ENCODE data around the gene PNLIP. TPM values are rescaled to one million over a fixed set of nuclear protein-coding genes. Genes with fewer than 3 reads are reported as not detected.

The PNLIP gene
- total RNA-seq, 5 donors from 2014 or later (not counting 1 experiment from before 2014, with no cell fraction given) = 2.3 to 3.1 (median 2.6) TPM; not detected in 2

GRCh38 chr10:116524736-116525135 lies 21.0 kb upstream of the PNLIP start:
- H3K9me3 Mint-ChIP-seq = no peaks in the 10 kb centered on the region
- H3K4me3 ChIP-seq (ENCODE audit: control insufficient read depth in 1 of 2, extremely low read depth in 1 of 2, low read length in 1 of 2) = no peak overlapping the region
- peaks cover 0 to 2% of the 10 kb centered on the region in 2 experiments for H3K27me3 ChIP-seq (replicated peaks in 1 of 2; ENCODE audit: control insufficient read depth in 2 of 2, extremely low read depth in 1 of 2, insufficient read depth in 2 of 2, low read length in 1 of 2)
- no peak overlapping the region for H3K4me3 Mint-ChIP-seq
- no peak overlapping the region for H3K27ac ChIP-seq (ENCODE audit: low read length)
- ATAC-seq (replicated peaks in 1 of 4) (no peak), DNase-seq (no peak)
- CTCF ChIA-PET = interaction anchor here in 1 of 2 donors (1.6 kb wide), 1 partner anchor 15 kb away, joined by 6 read pairs; no protein-coding TSS in a partner anchor
- no peaks in the 10 kb centered on the region for H3K4me1 ChIP-seq (ENCODE audit: control insufficient read depth in 1 of 2, extremely low read depth in 1 of 2, insufficient read depth in 2 of 2, low read length in 2 of 2)
- WGBS (ENCODE audit: insufficient coverage) = 50% methylated on average over 1 of the region's 3 CpGs
- H3K27me3 Mint-ChIP-seq = peaks cover 6 to 12% of the 10 kb centered on the region in 2 donors
- no peaks in the 10 kb centered on the region for H3K36me3 ChIP-seq (ENCODE audit: control insufficient read depth in 2 of 2, extremely low read depth in 1 of 2, insufficient read depth in 1 of 2, low read length in 1 of 2)
- H3K4me1 Mint-ChIP-seq = no peaks in the 10 kb centered on the region
- no peaks in the 10 kb centered on the region for H3K36me3 Mint-ChIP-seq
- H3K9me3 ChIP-seq = no peaks in the 10 kb centered on the region
- POLR2A ChIA-PET = interaction anchor here in 1 of 2 donors (0.6 kb wide), 1 partner anchor 13 kb away, joined by 3 read pairs; no protein-coding TSS in a partner anchor
- H3K27ac Mint-ChIP-seq = no peak overlapping the region

- no CpG with 5 or more reads among the region's 3 CpGs for WGBS (ENCODE audit: insufficient coverage)
- H3K4me1 ChIP-seq (ENCODE audit: control insufficient read depth in 1 of 2, extremely low read depth in 1 of 2, insufficient read depth in 2 of 2, low read length in 2 of 2) = no peaks in the 10 kb centered on the region
- H3K27ac ChIP-seq (ENCODE audit: low read length) = no peak overlapping the region
- ChIA-PET POLR2A (interaction anchor here in 1 of 2 donors (0.5 kb wide), 1 partner anchor 14 kb away, joined by 3 read pairs; no protein-coding TSS in a partner anchor), CTCF (interaction anchor here (0.6 to 1.6 kb wide), 3 partner anchors 17 to 364 kb away, joined by 3 to 6 read pairs (median 3); no protein-coding TSS in a partner anchor)
- H3K4me3 ChIP-seq (ENCODE audit: control insufficient read depth in 1 of 2, extremely low read depth in 1 of 2, low read length in 1 of 2) = no peak overlapping the region
- ATAC-seq (replicated peaks in 1 of 4) = no peak
- no peak for DNase-seq
- no peaks in the 10 kb centered on the region for H3K4me1 Mint-ChIP-seq
- peaks cover 0 to 2% of the 10 kb centered on the region in 2 experiments for H3K27me3 ChIP-seq (replicated peaks in 1 of 2; ENCODE audit: control insufficient read depth in 2 of 2, extremely low read depth in 1 of 2, insufficient read depth in 2 of 2, low read length in 1 of 2)
- no peaks in the 10 kb centered on the region for H3K9me3 ChIP-seq
- no peaks in the 10 kb centered on the region for H3K9me3 Mint-ChIP-seq
- H3K36me3 Mint-ChIP-seq = no peaks in the 10 kb centered on the region
- no peak overlapping the region for H3K4me3 Mint-ChIP-seq
- peaks cover 6 to 15% of the 10 kb centered on the region in 2 donors for H3K27me3 Mint-ChIP-seq
- no peak overlapping the region for H3K27ac Mint-ChIP-seq
- H3K36me3 ChIP-seq (ENCODE audit: control insufficient read depth in 2 of 2, extremely low read depth in 1 of 2, insufficient read depth in 1 of 2, low read length in 1 of 2) = no peaks in the 10 kb centered on the region
Measured at GRCh38 chr10:116526219-116526618, 19.5 kb upstream of the PNLIP start.

GRCh38 chr10:116536810-116537209 lies 8.9 kb upstream of the PNLIP start:
- Histone ChIP-seq H3K36me3 (ENCODE audit: control insufficient read depth in 2 of 2, extremely low read depth in 1 of 2, insufficient read depth in 1 of 2, low read length in 1 of 2) (no peaks in the 10 kb centered on the region), H3K4me1 (ENCODE audit: control insufficient read depth in 1 of 2, extremely low read depth in 1 of 2, insufficient read depth in 2 of 2, low read length in 2 of 2) (no peaks in the 10 kb centered on the region), H3K9me3 (no peaks in the 10 kb centered on the region), H3K4me3 (ENCODE audit: control insufficient read depth in 1 of 2, extremely low read depth in 1 of 2, low read length in 1 of 2) (no peak overlapping the region), H3K27me3 (replicated peaks in 1 of 2; ENCODE audit: control insufficient read depth in 2 of 2, extremely low read depth in 1 of 2, insufficient read depth in 2 of 2, low read length in 1 of 2) (no peaks in the 10 kb centered on the region), H3K27ac (ENCODE audit: low read length) (no peak overlapping the region)
- H3K27me3 Mint-ChIP-seq = peaks cover 2 to 3% of the 10 kb centered on the region in 2 donors
- no peaks in the 10 kb centered on the region for H3K36me3 Mint-ChIP-seq
- peaks cover 0 to 9% (median 3%) of the 10 kb centered on the region in 3 donors for H3K9me3 Mint-ChIP-seq
- ATAC-seq (replicated peaks in 1 of 4) = no peak
- no peaks in the 10 kb centered on the region for H3K4me1 Mint-ChIP-seq
- ChIA-PET POLR2A (no interaction called here), CTCF (no interaction called here)
- H3K4me3 Mint-ChIP-seq = no peak overlapping the region
- no peak for DNase-seq
- no peak overlapping the region for H3K27ac Mint-ChIP-seq
- no CpG with 5 or more reads among the region's 2 CpGs for WGBS (ENCODE audit: insufficient coverage)

DNA sequence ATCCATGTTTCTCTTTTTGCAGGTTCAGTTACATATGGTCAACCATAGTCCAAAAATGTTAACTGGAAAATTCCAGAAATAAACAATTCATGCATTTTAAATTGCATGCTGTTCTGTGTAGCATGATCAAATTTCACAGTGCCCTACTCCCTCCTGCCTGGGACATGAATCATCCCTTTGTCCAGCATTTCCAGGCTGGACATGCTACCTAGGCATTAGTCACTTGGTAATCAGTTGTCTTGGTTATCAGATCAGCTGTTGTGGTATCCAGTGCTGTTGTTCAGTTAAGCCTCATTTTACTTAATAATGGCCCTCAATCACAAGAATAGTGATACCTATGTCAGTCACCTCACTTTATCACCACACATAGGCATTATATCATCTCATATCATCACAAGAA lies 7.3 kb upstream of the PNLIP start:
- ChIA-PET POLR2A (no interaction called here), CTCF (no interaction called here)
- Histone ChIP-seq H3K36me3 (ENCODE audit: control insufficient read depth in 2 of 2, extremely low read depth in 1 of 2, insufficient read depth in 1 of 2, low read length in 1 of 2) (no peaks in the 10 kb centered on the region), H3K9me3 (no peaks in the 10 kb centered on the region), H3K4me1 (ENCODE audit: control insufficient read depth in 1 of 2, extremely low read depth in 1 of 2, insufficient read depth in 2 of 2, low read length in 2 of 2) (no peaks in the 10 kb centered on the region), H3K27me3 (replicated peaks in 1 of 2; ENCODE audit: control insufficient read depth in 2 of 2, extremely low read depth in 1 of 2, insufficient read depth in 2 of 2, low read length in 1 of 2) (no peaks in the 10 kb centered on the region), H3K27ac (ENCODE audit: low read length) (no peak overlapping the region), H3K4me3 (ENCODE audit: control insufficient read depth in 1 of 2, extremely low read depth in 1 of 2, low read length in 1 of 2) (no peak overlapping the region)
- Mint-ChIP-seq H3K9me3 (peaks cover 0 to 9% (median 3%) of the 10 kb centered on the region in 3 donors), H3K36me3 (no peaks in the 10 kb centered on the region), H3K27me3 (peaks cover 2 to 3% of the 10 kb centered on the region in 2 donors), H3K27ac (no peak overlapping the region), H3K4me1 (no peaks in the 10 kb centered on the region), H3K4me3 (no peak overlapping the region)
- DNase-seq (no peak), ATAC-seq (replicated peaks in 1 of 4) (no peak)

DNA sequence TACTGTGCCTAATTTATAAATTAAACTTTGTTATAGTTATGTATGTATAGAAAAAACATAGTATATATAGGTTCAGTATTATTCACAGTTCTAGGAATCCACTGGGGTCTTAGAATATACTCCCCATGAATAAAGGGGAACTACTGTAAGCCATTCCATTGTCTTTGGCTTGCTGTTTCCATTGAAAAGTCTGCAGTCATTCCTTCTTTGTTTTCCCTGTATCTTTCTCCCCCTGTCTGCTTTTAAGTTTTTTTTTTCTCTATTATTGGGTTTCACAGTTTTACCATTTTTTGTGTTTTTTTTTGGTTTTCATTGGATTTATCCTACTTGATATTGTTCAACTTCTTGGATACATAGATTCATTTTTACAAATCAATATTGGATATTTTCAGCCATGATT lies 6.7 kb upstream of the PNLIP start:
- no peaks in the 10 kb centered on the region for H3K9me3 ChIP-seq
- no peak overlapping the region for H3K27ac Mint-ChIP-seq
- no peaks in the 10 kb centered on the region for H3K27me3 ChIP-seq (replicated peaks in 1 of 2; ENCODE audit: control insufficient read depth in 2 of 2, extremely low read depth in 1 of 2, insufficient read depth in 2 of 2, low read length in 1 of 2)
- POLR2A ChIA-PET = no interaction called here
- CTCF ChIA-PET = interaction anchor here in 1 of 2 donors (0.6 kb wide), 1 partner anchor 20 kb away, joined by 3 read pairs; no protein-coding TSS in a partner anchor
- DNase-seq = no peak
- no peak for ATAC-seq (replicated peaks in 1 of 4)
- H3K9me3 Mint-ChIP-seq = peaks cover 0 to 9% (median 3%) of the 10 kb centered on the region in 3 donors
- H3K27me3 Mint-ChIP-seq = peaks cover 2 to 3% of the 10 kb centered on the region in 2 donors
- no peaks in the 10 kb centered on the region for H3K4me1 Mint-ChIP-seq
- no peaks in the 10 kb centered on the region for H3K36me3 Mint-ChIP-seq
- H3K27ac ChIP-seq (ENCODE audit: low read length) = no peak overlapping the region
- H3K4me3 ChIP-seq (ENCODE audit: control insufficient read depth in 1 of 2, extremely low read depth in 1 of 2, low read length in 1 of 2) = no peak overlapping the region
- H3K4me3 Mint-ChIP-seq = no peak overlapping the region
- H3K4me1 ChIP-seq (ENCODE audit: control insufficient read depth in 1 of 2, extremely low read depth in 1 of 2, insufficient read depth in 2 of 2, low read length in 2 of 2) = no peaks in the 10 kb centered on the region
- H3K36me3 ChIP-seq (ENCODE audit: control insufficient read depth in 2 of 2, extremely low read depth in 1 of 2, insufficient read depth in 1 of 2, low read length in 1 of 2) = no peaks in the 10 kb centered on the region

- POLR2A ChIA-PET = no interaction called here
- Mint-ChIP-seq H3K4me1 (no peaks in the 10 kb centered on the region), H3K27me3 (peaks cover 2 to 4% of the 10 kb centered on the region in 2 donors)
Measured at GRCh38 chr10:116540814-116541213, 4.9 kb upstream of the PNLIP start.

More at GRCh38 chr10:116540814-116541213, 4.9 kb upstream of the PNLIP start:
- no CpG with 5 or more reads among the region's 2 CpGs for WGBS (ENCODE audit: insufficient coverage)
- no peaks in the 10 kb centered on the region for H3K36me3 Mint-ChIP-seq
- no peak overlapping the region for H3K27ac Mint-ChIP-seq
- CTCF ChIA-PET = interaction anchor here in 1 of 2 donors (0.5 kb wide), 1 partner anchor 9 kb away, joined by 4 read pairs; no protein-coding TSS in a partner anchor
- H3K4me3 ChIP-seq (ENCODE audit: control insufficient read depth in 1 of 2, extremely low read depth in 1 of 2, low read length in 1 of 2) = no peak overlapping the region
- no peak overlapping the region for H3K4me3 Mint-ChIP-seq
- no peak overlapping the region for H3K27ac ChIP-seq (ENCODE audit: low read length)
- H3K9me3 Mint-ChIP-seq = peaks cover 0 to 9% (median 3%) of the 10 kb centered on the region in 3 donors
- H3K9me3 ChIP-seq = no peaks in the 10 kb centered on the region
- H3K4me1 ChIP-seq (ENCODE audit: control insufficient read depth in 1 of 2, extremely low read depth in 1 of 2, insufficient read depth in 2 of 2, low read length in 2 of 2) = no peaks in the 10 kb centered on the region
- no peak for DNase-seq
- no peaks in the 10 kb centered on the region for H3K27me3 ChIP-seq (replicated peaks in 1 of 2; ENCODE audit: control insufficient read depth in 2 of 2, extremely low read depth in 1 of 2, insufficient read depth in 2 of 2, low read length in 1 of 2)
- no peaks in the 10 kb centered on the region for H3K36me3 ChIP-seq (ENCODE audit: control insufficient read depth in 2 of 2, extremely low read depth in 1 of 2, insufficient read depth in 1 of 2, low read length in 1 of 2)
- ATAC-seq (replicated peaks in 1 of 4) = no peak
